Endometrial microvascular endothelial cells (primary cell): Measurements from ENCODE around the gene NAA10. TPM values are rescaled to one million over a fixed set of nuclear protein-coding genes. Genes with fewer than 3 reads are reported as not detected.

Experiments used
- in situ Hi-C: cut with HindIII; loops from 2 replicates; pipeline ENCODE4 v1.10.0; 2017; ENCODE audit warnings: low sequenced_read_pairs, low pct_unique_long_range_greater_than_20kb; ENCODE audit errors: inconsistent ontology term
- total RNA-seq: library from RNA; depleted of rRNA; stranded (reverse); fragments of >200 nt; gene quantifications from one replicate; pipeline ENCODE4 v1.2.3, GENCODE V29; 2015; ENCODE audit errors: inconsistent ontology term

NAA10 gene
- total RNA-seq, 1 donor from 2014 or later = 216 TPM

DNA sequence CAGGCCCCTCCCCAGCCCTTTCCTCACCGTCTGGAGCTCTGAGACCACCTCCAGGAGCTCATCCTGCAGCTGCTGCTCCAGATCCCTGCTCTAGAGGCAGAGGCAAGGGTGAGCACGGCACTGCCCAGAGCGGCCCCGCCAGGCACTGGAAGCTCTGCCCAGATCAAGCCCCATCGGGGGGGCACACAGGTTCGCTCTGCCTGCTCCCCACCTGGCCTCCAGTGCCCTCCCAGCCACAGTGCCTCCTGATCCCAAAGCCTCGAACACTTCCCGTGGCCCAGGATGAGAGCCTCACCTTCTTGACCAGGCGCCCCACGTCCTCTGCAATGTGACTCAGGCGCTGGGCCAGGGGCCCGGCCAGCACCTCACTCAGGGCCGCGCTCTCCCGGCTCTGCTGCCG, 13.8 kb downstream of the NAA10 start:
- in situ Hi-C loops = no loop called here

DNA sequence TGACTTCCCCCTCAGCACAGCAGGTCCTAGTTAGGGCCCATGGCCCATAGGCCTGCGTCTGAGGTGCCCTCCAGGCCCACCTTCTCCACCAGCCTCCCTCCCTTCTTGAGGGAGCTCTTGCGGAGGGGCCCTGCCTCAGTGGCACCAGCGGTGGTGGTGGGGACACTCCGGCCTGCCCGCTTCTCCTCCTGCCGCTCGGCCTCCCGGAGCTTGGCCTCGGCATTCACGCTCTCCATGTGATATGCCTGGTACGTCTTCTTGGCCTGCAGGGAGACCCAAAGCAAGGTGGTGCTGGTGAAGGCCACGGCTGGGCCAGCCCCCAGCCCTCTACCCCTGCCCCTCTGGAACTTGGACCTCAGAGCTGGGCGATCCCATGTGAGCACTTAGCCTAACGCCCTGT, 14.3 kb downstream of the NAA10 start:
- in situ Hi-C loops = no loop called here

DNA sequence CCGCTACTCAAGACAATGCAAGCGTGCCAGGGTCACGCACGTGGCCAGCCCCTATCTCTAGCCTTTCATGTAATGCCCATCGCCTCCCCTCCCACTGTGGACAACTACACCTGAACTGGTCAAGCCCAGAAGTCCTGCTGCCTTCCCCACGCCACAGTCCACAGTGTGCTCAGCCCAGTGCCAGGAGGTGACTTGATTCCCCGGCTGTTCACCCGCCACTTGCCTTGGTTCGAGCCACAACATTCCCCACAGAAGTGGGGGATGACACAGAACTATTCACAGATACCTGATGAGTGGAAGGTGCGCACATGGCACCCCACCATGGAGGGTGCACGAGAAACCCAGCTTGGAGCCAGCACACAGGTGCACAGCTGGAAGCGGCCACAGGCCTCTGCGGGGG, 15.6 kb downstream of the NAA10 start:
- in situ Hi-C loops = no loop called here

DNA sequence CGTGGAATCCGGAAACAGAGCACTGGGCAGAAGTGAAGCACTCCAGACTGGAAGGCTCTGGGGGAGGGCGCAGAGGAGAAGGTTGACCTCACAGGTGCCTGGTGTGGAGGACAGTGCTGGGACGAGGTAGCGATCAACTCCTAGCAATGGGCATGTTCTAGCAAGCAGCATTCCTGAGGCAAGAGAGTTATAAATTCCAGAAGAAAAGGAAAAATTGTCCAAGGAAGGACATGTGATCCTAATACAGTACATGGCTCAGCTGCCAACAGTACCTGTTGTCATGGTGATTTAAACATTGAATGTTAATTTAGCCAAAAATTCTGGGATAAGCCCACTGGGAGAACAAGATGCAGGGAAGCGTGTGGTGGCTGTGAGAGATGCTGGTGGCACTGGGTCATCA, 17.0 kb downstream of the NAA10 start:
- in situ Hi-C loops = no loop called here

DNA sequence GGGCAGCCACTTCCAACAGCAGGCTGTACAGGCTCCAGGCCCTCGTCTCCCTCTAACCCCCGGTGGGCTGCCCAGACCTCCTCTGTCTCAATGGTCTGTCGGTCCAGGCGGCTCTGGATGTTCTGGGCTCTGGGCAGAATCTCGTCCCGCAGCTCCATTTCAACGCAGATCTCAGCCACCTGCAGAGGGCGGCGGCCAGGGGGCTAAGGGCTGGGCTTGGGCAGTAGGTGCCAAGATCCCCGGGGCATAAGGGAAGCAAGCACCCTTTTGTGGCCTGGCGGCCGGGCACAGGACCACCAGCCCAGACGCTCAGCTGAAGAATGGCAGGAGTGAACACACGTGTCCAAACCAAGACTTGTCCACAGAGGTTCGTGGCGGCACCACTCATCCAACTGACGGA, 21.1 kb downstream of the NAA10 start:
- in situ Hi-C loops = no loop called here

DNA sequence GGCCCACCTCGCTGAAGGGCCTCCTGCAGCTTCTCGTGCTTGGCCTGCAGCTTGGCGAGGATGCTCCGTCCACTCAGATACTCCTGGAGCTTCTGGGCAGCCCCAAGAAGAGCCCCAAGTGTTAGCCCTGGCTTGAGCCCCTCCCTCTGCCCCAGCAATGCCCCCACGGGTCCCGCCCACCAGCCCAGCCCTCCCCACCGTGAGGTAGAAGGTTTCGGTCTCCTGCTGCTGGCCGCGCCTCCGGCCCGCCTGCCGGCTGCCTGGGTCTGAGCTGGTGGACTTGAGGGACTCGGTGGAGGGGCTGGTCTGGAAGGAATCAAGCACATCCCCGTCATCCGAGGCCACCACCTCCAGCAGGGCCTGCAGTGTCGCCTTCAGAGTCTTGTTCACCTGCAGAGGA, 21.6 kb downstream of the NAA10 start:
- in situ Hi-C loops = no loop called here

DNA sequence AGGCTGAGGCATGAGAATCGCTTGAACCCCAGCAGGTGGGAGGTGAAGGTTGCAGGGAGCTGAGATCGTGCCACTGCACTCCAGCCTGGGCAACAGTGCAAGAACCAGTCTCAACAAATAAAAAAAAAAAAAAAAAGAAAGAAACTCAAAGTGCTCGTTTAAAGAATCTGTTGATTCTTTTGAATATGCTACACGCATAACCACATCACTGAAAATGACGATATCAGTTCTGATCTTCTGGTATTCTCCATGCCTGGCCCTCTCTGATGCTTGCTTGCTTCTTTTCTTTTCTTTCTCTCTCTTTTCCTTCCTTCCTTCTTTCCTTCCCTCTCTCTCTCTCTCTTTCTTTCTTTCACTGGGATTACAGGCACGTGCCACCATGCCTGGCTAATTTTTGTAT, 23.0 kb downstream of the NAA10 start:
- in situ Hi-C loops = no loop called here

DNA sequence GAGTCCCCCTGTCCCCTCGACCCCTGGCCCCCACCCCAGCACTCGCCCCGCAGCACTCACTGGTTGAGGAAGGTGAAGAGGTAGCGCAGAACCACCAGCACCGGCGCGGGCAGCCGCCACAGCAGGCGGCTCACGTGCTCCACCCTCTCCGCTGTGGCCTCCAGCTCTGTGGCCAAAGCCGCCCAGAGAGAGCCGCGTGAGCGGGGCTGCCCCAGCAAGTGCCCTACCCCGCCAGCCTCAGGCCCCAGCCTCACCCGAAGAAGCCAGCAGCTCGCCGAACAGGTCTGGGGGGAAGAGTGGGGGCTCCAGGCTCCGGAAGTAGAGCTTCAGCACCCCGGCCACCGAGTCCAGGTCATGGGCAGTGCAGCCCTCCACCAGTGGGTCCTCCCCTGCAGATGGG, 24.4 kb downstream of the NAA10 start:
- in situ Hi-C loops = no loop called here

DNA sequence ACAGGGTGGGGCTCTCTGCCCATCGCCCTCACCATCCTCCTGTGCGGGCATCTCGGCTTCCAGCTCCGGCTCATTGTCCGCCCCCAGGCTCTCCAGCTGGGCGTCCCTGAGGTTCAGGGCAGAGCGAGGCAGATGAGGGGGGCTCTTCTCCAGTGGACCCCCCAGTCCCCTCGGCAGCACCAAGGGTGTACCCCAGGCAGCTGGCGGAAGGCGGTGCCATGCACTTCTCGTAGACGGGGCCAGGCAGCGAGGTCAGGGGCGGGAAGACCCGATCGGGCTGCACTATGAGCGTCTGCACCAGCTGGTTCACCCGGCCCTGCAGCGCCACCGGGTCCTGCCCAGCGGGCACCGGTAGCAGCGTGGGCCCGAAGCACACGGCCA, 24.9 kb downstream of the NAA10 start:
- in situ Hi-C loops = no loop called here

DNA sequence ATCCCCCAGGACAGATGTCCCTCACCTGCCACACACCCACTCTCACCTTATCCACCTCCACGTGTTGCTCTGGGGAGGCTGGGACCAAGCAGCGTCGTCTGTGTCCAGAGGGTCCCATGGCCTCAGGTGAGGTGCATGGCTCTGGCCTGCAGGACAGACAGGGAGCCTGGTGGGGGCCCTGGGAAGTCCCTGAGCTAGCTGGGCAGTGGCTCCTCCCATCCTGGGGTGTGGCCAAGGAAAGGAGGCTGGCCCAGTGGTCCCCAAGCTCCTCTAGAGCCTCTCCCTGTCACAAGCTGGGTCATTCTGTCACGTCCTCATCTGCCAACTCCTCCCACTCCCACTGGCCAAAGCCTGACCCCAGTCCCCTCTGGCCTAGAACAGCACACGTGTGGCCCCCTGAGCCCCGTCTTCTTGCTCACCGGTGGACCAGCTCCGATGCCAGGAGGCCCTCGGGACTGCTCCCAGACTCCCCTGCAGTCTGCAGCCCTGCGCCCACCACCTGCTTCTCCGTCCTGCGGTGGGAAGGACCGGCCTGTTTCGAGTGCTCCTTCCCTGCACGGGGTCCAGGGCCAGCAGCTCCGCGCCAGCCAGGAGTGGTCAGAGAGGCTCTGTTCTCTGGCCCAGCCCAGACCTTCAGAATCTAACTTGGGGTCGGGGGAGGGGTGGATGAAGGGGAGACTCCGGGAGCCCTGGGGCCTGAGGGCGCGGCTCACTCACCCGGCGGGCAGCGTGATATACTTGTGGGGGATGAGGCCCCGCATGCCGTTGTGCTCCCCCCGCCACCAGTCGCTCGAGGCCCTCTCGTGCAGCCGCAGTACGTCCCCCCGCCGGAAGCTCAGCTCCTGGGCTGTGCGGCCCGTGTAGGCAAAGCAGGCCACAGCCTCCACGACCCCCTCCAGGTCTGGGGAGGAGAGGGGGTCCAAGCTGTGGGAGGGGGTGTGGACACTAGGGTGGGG, 25.5 kb downstream of the NAA10 start:
- in situ Hi-C loops = no loop called here

DNA sequence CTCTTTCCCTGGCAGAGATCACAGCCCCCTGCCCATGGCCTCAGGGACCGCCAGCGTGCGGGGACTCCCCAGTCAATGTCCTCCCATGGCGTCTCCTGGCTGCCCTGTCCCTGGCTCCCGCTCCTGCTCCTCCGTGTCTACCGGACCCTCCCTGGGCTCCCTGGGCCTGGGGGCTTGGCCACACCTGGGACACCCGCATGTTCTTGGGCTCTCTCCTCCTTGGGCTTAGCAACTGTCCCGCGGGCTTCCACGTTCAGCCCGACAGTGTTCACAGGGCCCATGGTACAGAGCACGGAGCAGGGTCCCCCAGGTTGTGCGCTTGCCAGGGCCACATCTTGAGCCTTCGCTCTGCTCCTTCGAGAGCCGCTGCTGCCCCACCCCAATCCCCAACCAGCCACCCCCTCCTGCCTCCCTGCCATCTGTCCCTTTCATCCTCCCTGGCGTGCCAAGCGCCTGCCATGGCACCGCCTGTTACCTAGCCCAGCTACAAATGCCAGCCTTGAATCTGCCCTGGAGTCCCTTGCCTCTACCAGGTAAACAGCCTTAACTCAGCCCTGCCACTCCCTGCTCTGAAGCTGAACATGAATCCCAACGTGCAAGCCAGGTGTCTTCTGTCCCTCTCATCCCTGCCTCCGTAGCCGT, 26.5 kb downstream of the NAA10 start:
- in situ Hi-C loops = no loop called here

DNA sequence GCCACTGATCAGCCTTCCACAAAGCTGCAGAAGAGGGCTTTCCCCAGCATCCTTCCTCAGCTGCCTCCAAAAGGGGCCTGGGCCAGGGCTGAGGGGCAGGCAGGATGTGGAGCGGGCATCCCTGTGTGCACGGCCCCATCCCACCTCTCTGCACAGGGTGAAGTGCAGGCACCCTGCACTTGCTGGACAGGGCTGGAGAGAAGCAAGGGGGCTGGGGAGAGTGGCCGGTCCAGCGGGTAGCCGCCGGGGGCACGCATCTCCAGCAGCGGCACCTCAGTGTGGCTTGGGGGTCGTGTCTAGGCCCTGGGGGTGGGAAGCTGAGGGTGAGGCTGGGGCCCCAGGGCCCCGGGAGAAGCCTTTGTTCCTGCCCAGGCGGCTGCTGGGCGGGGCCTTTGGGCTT, 27.4 kb downstream of the NAA10 start:
- in situ Hi-C loops = no loop called here

DNA sequence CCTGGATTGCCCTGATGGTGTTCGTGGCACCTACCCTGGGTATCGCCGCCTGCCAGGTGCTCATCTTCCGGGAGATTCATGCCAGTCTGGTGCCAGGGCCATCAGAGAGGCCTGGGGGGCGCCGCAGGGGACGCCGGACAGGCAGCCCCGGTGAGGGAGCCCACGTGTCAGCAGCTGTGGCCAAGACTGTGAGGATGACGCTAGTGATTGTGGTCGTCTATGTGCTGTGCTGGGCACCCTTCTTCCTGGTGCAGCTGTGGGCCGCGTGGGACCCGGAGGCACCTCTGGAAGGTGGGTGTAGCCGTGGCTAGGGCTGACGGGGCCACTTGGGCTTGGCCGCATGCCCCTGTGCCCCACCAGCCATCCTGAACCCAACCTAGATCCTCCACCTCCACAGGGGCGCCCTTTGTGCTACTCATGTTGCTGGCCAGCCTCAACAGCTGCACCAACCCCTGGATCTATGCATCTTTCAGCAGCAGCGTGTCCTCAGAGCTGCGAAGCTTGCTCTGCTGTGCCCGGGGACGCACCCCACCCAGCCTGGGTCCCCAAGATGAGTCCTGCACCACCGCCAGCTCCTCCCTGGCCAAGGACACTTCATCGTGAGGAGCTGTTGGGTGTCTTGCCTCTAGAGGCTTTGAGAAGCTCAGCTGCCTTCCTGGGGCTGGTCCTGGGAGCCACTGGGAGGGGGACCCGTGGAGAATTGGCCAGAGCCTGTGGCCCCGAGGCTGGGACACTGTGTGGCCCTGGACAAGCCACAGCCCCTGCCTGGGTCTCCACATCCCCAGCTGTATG, 28.5 kb downstream of the NAA10 start:
- in situ Hi-C loops = no loop called here

DNA sequence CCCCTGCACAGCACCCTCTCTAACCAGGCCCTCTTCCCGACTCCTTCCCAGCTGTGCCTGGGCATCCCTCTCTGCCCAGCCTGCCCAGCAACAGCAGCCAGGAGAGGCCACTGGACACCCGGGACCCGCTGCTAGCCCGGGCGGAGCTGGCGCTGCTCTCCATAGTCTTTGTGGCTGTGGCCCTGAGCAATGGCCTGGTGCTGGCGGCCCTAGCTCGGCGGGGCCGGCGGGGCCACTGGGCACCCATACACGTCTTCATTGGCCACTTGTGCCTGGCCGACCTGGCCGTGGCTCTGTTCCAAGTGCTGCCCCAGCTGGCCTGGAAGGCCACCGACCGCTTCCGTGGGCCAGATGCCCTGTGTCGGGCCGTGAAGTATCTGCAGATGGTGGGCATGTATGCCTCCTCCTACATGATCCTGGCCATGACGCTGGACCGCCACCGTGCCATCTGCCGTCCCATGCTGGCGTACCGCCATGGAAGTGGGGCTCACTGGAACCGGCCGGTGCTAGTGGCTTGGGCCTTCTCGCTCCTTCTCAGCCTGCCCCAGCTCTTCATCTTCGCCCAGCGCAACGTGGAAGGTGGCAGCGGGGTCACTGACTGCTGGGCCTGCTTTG, 29.2 kb downstream of the NAA10 start:
- in situ Hi-C loops = no loop called here

DNA sequence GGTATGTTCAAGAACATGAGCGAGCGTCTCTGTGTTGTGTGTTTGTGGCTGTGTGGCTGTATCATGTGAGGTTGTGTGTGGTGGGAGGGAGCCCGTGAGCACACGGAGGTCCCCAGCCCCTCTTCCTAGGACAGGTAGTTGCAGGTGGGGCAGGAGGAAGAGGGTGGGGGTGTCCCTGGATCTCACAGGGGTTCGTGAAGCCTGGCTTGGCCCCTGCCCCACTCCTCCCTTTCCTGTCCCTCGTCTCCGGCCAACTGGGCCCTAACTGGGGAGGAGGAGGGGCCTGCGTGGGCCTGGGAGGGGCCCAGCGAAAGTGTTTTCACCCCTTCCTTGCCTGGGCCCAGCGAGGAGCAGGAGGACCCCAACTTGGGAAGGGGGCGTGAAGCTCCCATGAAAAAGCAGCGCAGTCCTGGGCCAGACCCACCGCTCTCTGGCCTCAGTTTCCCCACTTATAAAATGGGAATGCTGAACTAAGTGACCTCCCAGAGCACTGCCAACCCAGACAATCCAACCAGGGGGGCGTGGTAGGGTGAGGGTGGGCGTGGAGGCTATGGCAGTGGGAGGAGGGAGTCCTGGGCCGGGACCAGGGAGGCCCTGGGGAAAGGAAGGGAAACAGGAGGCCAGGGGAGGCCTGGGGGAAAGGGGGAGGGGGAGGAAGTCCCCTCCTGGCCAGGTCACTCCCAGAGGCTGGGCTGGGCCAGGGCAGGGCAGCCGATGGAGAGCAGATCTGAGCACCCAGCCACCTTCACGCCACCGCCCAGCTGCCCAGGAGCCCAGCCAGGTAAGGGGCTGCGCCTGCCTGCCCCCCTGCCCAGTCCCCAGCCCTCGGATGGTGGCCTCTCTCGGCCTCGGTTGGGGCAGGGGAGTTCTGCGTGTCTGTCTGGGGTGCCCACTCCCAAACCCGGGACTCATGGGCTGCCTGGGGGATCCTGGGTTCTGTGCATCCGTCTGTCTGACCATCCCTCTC, 30.6 kb downstream of the NAA10 start, which contains the start of gene AVPR2:
AVPR2 (plus strand) TSS at position 683 of the 967 bp plus-strand sequence. CDS start 473 bp downstream, outside the sequence.
- in situ Hi-C loops = no loop called here

DNA sequence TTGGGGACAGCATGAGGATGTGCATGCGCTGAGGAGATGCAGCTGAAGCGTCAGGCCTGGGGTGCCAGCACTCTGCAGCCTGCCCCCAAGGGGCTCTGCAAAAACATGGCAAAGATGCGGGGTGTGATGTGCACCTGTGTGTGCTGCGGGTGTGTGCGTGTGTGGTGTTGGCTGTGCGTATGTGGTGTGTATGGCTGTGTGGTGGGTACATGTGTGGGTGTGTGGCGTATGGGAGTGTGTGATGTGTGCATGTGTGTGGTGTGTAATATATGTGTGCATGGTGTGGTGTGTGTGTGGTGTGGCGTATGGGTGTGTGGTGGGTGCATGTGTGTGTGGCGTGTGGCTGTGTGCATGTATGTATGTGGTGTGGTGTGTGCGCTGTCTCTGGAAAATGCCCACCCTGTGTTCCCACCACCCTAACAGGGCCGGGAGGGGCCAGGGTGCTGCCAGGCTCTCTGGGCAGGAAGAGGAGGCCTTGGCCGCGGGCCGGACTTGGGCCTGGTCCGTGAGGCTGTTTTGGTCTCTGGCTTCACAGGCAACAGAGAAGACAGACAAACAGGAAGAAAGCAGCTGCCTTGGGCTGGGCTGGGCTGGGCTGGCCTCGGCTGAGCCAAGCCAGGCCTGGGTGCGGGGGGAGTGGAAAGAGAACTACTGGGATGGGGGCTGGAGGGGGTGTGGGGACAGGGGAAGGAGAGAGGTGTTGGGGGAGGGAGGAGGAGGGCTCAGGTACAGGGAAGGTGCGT, 31.4 kb downstream of the NAA10 start:
- in situ Hi-C loops = no loop called here

DNA sequence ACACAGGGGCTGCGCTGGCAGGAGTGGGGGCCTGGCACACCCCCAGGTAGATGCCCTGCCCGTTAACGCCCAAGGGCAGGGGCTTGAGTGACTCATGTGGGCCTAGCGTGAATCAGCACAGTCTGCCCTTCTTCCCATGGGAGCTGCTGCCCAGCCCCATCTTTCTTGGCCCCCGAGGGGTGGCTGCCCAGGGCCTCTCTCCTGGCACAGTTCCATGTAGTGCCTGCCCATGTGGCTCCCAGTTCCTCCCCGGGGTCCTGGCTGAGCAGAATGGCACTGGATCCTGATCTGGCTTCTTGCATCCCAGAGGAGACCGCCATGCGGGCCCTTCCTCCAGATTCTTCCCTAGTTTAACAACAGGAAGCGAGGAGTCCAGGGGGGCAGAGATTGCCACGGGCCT, 32.5 kb downstream of the NAA10 start:
- in situ Hi-C loops = no loop called here
